ENCODE measurements around the gene TRIM46. TPM values are rescaled to one million over a fixed set of nuclear protein-coding genes. Genes with fewer than 3 reads are reported as not detected.

Gene TRIM46
- total RNA-seq, 2 donors from 2014 or later = 0.14 to 1.6 TPM

DNA sequence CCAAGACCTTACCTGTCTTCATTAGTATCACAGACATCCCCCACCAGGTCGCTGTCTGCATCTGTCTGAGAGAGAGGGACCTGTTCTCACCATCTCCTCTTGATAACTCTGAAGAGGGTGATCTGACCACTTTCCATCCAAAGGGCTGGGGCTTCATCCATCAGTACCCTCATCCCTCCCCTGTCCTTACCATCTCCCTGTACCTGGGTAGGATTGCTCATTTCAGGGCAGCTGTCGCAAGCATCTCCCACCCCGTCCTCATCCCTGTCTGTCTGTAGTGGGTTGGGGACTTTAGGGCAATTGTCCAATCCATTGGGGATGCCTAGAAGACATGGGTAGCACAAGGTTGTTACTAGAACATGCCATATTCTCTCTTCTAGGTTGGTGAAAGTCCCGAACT, 26.1 kb downstream of the TRIM46 start:
- H3K27ac ChIP-seq = no peak overlapping the region
- no peaks in the 10 kb centered on the region for H3K9me3 ChIP-seq
- H3K4me3 ChIP-seq = no peak overlapping the region
- TF ChIP-seq POLR2A (IDR thresholded peaks at IDR 0.05) = no peak
- TF ChIP-seq, protein P1, sequence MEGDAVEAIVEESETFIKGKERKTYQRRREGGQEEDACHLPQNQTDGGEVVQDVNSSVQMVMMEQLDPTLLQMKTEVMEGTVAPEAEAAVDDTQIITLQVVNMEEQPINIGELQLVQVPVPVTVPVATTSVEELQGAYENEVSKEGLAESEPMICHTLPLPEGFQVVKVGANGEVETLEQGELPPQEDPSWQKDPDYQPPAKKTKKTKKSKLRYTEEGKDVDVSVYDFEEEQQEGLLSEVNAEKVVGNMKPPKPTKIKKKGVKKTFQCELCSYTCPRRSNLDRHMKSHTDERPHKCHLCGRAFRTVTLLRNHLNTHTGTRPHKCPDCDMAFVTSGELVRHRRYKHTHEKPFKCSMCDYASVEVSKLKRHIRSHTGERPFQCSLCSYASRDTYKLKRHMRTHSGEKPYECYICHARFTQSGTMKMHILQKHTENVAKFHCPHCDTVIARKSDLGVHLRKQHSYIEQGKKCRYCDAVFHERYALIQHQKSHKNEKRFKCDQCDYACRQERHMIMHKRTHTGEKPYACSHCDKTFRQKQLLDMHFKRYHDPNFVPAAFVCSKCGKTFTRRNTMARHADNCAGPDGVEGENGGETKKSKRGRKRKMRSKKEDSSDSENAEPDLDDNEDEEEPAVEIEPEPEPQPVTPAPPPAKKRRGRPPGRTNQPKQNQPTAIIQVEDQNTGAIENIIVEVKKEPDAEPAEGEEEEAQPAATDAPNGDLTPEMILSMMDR (IDR thresholded peaks at IDR 0.05) = no peak
- TF ChIP-seq POLR2AphosphoS5 (IDR thresholded peaks at IDR 0.05) = no peak
- no peak for DNase-seq (ENCODE audit: low spot score)
- no peaks in the 10 kb centered on the region for H3K36me3 ChIP-seq
- H3K4me1 ChIP-seq (replicated peaks) = no peaks in the 10 kb centered on the region
- WGBS = 86% methylated on average over 4 of the region's 4 CpGs
- no peaks in the 10 kb centered on the region for H3K27me3 ChIP-seq (replicated peaks; ENCODE audit: insufficient read depth)
- intact Hi-C loops (cut with DNase I) = no loop called here

- Histone ChIP-seq H3K9me3 (no peaks in the 10 kb centered on the region), H3K27ac (no peak overlapping the region), H3K36me3 (no peaks in the 10 kb centered on the region), H3K27me3 (replicated peaks; ENCODE audit: insufficient read depth) (no peaks in the 10 kb centered on the region), H3K4me1 (replicated peaks) (no peaks in the 10 kb centered on the region), H3K4me3 (no peak overlapping the region)
- 86% methylated on average over 5 of the region's 5 CpGs for WGBS
- intact Hi-C loops (cut with DNase I) = no loop called here
- DNase-seq (ENCODE audit: low spot score) = no peak
- no peak for TF ChIP-seq POLR2AphosphoS5 (IDR thresholded peaks at IDR 0.05)
- TF ChIP-seq, protein P1 (IDR thresholded peaks at IDR 0.05) = no peak
- TF ChIP-seq POLR2A (IDR thresholded peaks at IDR 0.05) = no peak
These were observed 27.3 kb downstream of the TRIM46 start for GRCh38 chr1:155200920-155201319.

DNA sequence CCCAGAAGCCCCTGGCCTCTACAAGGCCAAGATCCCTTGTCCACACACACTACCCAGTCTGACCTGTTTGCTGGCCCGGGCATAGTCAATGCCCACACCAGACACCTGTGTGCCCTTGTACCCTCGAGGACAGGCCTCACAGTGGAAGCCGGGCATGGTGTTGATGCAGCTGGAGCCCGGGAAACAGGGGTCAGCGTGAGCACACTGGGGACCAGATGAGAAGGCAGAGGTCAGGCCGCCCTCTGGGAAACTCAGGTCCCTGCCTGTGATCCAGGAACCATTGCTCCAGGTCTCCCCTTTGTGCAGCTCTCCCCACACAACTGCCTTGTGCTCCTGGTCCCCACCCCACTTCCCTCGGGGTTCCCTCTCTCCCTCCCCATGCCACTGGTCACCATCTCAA, 28.5 kb downstream of the TRIM46 start:
- no peak for TF ChIP-seq POLR2AphosphoS5 (IDR thresholded peaks at IDR 0.05)
- TF ChIP-seq, protein P1 (IDR thresholded peaks at IDR 0.05) = no peak
- no peak for TF ChIP-seq POLR2A (IDR thresholded peaks at IDR 0.05)
- no peaks in the 10 kb centered on the region for H3K36me3 ChIP-seq
- no peaks in the 10 kb centered on the region for H3K4me1 ChIP-seq (replicated peaks)
- DNase-seq (ENCODE audit: low spot score) = no peak
- no peak overlapping the region for H3K4me3 ChIP-seq
- no peaks in the 10 kb centered on the region for H3K9me3 ChIP-seq
- no peak overlapping the region for H3K27ac ChIP-seq
- 91% methylated on average over 7 of the region's 7 CpGs for WGBS
- intact Hi-C loops (cut with DNase I) = no loop called here
- no peaks in the 10 kb centered on the region for H3K27me3 ChIP-seq (replicated peaks; ENCODE audit: insufficient read depth)

GRCh38 chr1:155202731-155203515, 29.3 kb downstream of the TRIM46 start:
- no peaks in the 10 kb centered on the region for H3K9me3 ChIP-seq
- H3K4me1 ChIP-seq (replicated peaks) = peaks cover 2% of the 10 kb centered on the region
- no peak overlapping the region for H3K4me3 ChIP-seq
- H3K36me3 ChIP-seq = no peaks in the 10 kb centered on the region
- H3K27ac ChIP-seq = no peak overlapping the region
- TF ChIP-seq, protein P1 (IDR thresholded peaks at IDR 0.05) = no peak
- TF ChIP-seq POLR2AphosphoS5 (IDR thresholded peaks at IDR 0.05) = no peak
- TF ChIP-seq POLR2A (IDR thresholded peaks at IDR 0.05) = no peak
- intact Hi-C loops (cut with DNase I) = no loop called here
- DNase-seq (ENCODE audit: low spot score) = no peak
- 88% methylated on average over 18 of the region's 19 CpGs for WGBS
- no peaks in the 10 kb centered on the region for H3K27me3 ChIP-seq (replicated peaks; ENCODE audit: insufficient read depth)

DNA sequence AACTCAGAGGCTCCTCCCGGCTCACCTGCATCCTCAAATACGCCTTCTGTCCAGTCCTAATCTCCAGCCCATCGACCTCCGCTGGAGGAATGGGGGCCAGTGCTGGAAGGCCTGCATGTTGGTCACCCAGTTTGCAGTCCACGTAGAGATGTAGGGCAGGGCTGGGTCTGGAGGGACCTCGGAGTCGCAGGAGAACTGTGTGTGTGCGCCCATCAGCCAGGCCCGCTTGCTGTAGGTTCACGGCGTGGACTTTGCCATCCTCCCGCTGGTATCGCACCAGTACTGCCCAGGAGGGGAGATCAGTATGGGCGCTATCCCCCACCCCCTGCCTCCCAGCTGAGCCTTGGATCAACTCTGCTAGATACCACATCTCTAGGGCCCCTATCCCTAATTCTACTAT, 31.4 kb downstream of the TRIM46 start:
- Histone ChIP-seq H3K4me1 (replicated peaks) (peaks cover 7% of the 10 kb centered on the region), H3K9me3 (no peaks in the 10 kb centered on the region), H3K4me3 (no peak overlapping the region), H3K27ac (no peak overlapping the region), H3K27me3 (replicated peaks; ENCODE audit: insufficient read depth) (no peaks in the 10 kb centered on the region), H3K36me3 (no peaks in the 10 kb centered on the region)
- TF ChIP-seq POLR2AphosphoS5 (IDR thresholded peaks at IDR 0.05) (no peak), POLR2A (IDR thresholded peaks at IDR 0.05) (no peak)
- TF ChIP-seq, protein P1 (IDR thresholded peaks at IDR 0.05) = no peak
- WGBS = 93% methylated on average over 13 of the region's 14 CpGs
- intact Hi-C loops (cut with DNase I) = loop anchor here (5.0 kb wide), 1 partner anchor 37 kb away; a partner anchor contains a TSS
- DNase-seq (ENCODE audit: low spot score) = no peak

All from prostate gland (tissue), 2 donors.